ENCODE measurements around the gene LGMN.
"Not testable (repeated sequence)": the region's sequence is repeated elsewhere in the genome, so short reads cannot be mapped to it uniquely, and the experiment has no call there.

The LGMN gene

GRCh38 chr14:92759679-92760523 is 11.5 kb upstream of the LGMN start:
- DNase-seq = no peak

- peak; percentile 44 for DNase-seq
Observed at GRCh38 chr14:92759300-92759678, 10.9 kb upstream of the LGMN start.

- no peak for DNase-seq
Observed at GRCh38 chr14:92756446-92756845, 8.0 kb upstream of the LGMN start.

- DNase-seq = no peak
Observed at GRCh38 chr14:92755495-92755894, 7.1 kb upstream of the LGMN start.

- DNase-seq = peak; percentile 78
Observed at GRCh38 chr14:92754966-92755365, 6.5 kb upstream of the LGMN start.

GRCh38 chr14:92753250-92753649 is 4.8 kb upstream of the LGMN start:
- no peak for DNase-seq

GRCh38 chr14:92751819-92752218 is 3.4 kb upstream of the LGMN start:
- DNase-seq = no peak

GRCh38 chr14:92750994-92751400 is 2.6 kb upstream of the LGMN start:
- DNase-seq = no peak

- DNase-seq = not testable (repeated sequence)
Observed at GRCh38 chr14:92750222-92750728, 1.8 kb upstream of the LGMN start.

GRCh38 chr14:92747701-92748258 is 647 bp downstream of the LGMN start:
- peak; percentile 34 for DNase-seq

- DNase-seq = no peak
Observed at GRCh38 chr14:92744198-92744597, 4.2 kb downstream of the LGMN start.

GRCh38 chr14:92740440-92740839 is 8.0 kb downstream of the LGMN start:
- DNase-seq = no peak

- no peak for DNase-seq
Observed at GRCh38 chr14:92737619-92738188, 10.7 kb downstream of the LGMN start.

GRCh38 chr14:92737206-92737605 is 11.2 kb downstream of the LGMN start:
- DNase-seq = no peak

GRCh38 chr14:92735344-92735743 is 13.1 kb downstream of the LGMN start:
- DNase-seq = peak; percentile 57

- no peak for DNase-seq
Observed at GRCh38 chr14:92734618-92735017, 13.8 kb downstream of the LGMN start.

GRCh38 chr14:92733007-92733406 is 15.4 kb downstream of the LGMN start:
- no peak for DNase-seq

GRCh38 chr14:92731622-92732115 is 16.8 kb downstream of the LGMN start:
- no peak for DNase-seq

- no peak for DNase-seq
Observed at GRCh38 chr14:92729634-92730358, 18.6 kb downstream of the LGMN start.

GRCh38 chr14:92728759-92729364 is 19.6 kb downstream of the LGMN start:
- peak; percentile 95 for DNase-seq

- no peak for DNase-seq
Observed at GRCh38 chr14:92726933-92727262, 21.5 kb downstream of the LGMN start.

GRCh38 chr14:92726135-92726932 is 22.1 kb downstream of the LGMN start:
- DNase-seq = peak; percentile 82
